RWPE2 (cell line): ENCODE measurements around the gene RRM2.

ENCODE experiments used
- ATAC-seq: fragments of 200-7000 bp; cut with Tn5 transposase; 3 replicates; pipeline ENCODE4 v1.9.1; 2021; ENCODE audit warnings: low read depth
- DNase-seq: peaks from one replicate; pipeline ENCODE4 v3.0.0-alpha.2; 2020; ENCODE audit warnings: low spot score
- H3K27ac ChIP-seq: fragments of 450-650 bp; 2 replicates; pipeline ENCODE4 v1.5.1; 2017; ENCODE audit warnings: mild to moderate bottlenecking; ENCODE audit not compliant: poor library complexity, severe bottlenecking
- H3K27me3 ChIP-seq: fragments of 250-450 bp; sonication (Bioruptor Pico); 2 replicates; pipeline ENCODE4 v1.5.1; 2021; ENCODE audit warnings: mild to moderate bottlenecking, moderate library complexity; ENCODE audit not compliant: insufficient read depth, poor library complexity, severe bottlenecking
- H3K36me3 ChIP-seq: fragments of 250-450 bp; sonication (Bioruptor Pico); 2 replicates; pipeline ENCODE4 v1.5.1; 2020; ENCODE audit warnings: low read depth, mild to moderate bottlenecking, moderate library complexity
- H3K4me1 ChIP-seq: fragments of 250-450 bp; sonication (Bioruptor Pico); 2 replicates; pipeline ENCODE4 v1.5.1; 2021; ENCODE audit warnings: mild to moderate bottlenecking, moderate library complexity; ENCODE audit not compliant: insufficient read depth, poor library complexity, severe bottlenecking
- H3K4me3 ChIP-seq: fragments of 250-450 bp; sonication (Bioruptor Pico); 2 replicates; pipeline ENCODE4 v1.5.1; 2021; ENCODE audit warnings: mild to moderate bottlenecking, moderate library complexity; ENCODE audit not compliant: severe bottlenecking
- H3K9me3 ChIP-seq: fragments of 250-450 bp; sonication (Bioruptor Pico); 2 replicates; pipeline ENCODE4 v1.5.1; 2021; ENCODE audit warnings: mild to moderate bottlenecking, moderate library complexity; ENCODE audit not compliant: severe bottlenecking
- CTCF ChIP-seq: fragments of 450-650 bp; IDR thresholded peaks from one replicate; pipeline ENCODE4 v1.5.1; 2017; ENCODE audit warnings: mild to moderate bottlenecking, moderate library complexity; ENCODE audit not compliant: poor library complexity, severe bottlenecking

The RRM2 gene

DNA sequence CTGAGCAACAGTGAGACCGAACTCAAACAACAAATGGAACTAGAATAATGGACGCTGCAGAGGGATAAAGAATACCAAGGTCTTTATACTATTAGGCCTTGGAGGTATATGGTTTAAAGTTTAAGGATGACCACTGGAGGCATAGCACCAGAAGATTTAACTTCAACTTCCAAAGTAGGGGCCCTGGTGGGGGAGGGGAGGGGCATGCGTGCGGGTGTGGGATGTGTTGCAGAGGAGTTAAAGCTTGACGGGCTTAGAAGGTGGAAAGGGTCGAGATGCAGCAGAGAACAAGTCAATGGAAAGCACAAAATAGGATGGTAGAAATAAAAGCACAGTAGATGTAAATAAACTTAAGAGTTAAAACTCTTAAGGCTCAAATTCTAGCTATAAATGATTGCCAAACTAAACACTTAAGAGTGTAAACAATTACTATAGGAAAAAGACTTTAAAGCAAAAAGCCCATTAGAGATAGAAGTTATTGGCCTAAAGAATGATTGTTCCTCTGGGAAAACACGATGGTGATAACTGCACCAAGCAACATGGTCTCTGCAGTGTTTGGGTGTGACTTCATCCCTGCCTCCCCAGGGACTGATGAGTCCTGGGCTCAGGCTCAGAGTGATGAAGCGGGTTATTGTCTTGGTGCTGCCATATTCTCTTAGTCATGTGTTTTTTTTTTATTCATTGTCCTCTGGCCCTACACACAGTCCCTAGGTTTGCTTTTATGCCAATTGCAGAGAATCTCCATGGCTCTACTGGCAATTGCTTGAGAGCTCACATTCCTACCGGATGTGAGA lies 13.0 kb downstream of the RRM2 start:
- H3K9me3 ChIP-seq: no peaks in the 10 kb centered on the region
- no peak for TF ChIP-seq CTCF
- H3K27me3 ChIP-seq: no peaks in the 10 kb centered on the region
- ATAC-seq (peak; percentile 17), DNase-seq (no peak)
- peaks cover 18% of the 10 kb centered on the region for H3K4me1 ChIP-seq
- H3K27ac ChIP-seq: peak overlapping the region; percentile 22
- H3K4me3 ChIP-seq: no peak overlapping the region
- H3K36me3 ChIP-seq: peaks cover 28% of the 10 kb centered on the region

- H3K4me1 ChIP-seq: peaks cover 18% of the 10 kb centered on the region
- H3K4me3 ChIP-seq: no peak overlapping the region
- H3K27ac ChIP-seq: peak overlapping the region; percentile 22
- H3K36me3 ChIP-seq: peaks cover 20% of the 10 kb centered on the region
- ATAC-seq (peak; percentile 11), DNase-seq (no peak)
- H3K9me3 ChIP-seq: no peaks in the 10 kb centered on the region
- TF ChIP-seq CTCF: no peak
- H3K27me3 ChIP-seq: no peaks in the 10 kb centered on the region
These were observed 13.8 kb downstream of the RRM2 start for GRCh38 chr2:10136101-10136934.

DNA sequence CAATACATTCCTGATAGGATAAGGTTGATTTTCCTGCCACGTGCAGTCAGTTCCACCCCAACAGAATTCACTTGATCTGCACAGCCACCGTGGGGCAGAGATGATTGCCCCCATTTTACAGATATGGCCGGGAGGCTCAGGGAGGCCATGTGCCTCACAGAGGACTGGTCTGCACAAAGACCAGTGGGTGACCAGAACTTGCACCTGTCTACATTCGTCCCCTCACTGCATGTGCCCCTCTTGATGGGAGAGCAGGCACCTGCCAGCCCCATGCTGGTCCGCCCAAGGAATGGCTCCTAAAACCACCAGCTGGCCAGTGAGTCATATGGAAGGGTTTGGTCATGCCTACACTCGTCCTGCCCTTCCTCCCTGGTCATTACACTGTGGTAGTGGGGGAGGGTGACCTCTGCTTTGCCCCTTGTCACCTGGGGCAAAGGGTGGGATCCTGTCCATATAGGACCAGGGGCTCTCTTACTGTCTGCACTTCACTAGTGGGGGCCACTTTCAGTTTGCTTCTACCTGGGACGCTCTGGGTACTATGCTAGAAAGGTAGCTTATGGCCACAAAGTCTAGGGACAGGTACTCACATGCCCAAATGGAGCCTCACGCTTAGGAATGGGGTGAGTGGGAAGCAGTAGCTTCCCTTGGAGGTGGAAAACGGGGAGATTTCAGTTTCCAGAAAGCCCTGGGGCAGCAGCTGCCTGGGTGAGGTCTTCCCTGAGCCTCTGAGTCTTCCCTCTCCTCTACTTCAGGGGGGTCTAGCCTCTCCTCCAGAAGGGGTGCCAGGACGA lies 14.7 kb downstream of the RRM2 start:
- ATAC-seq (peak; percentile 57), DNase-seq (no peak)
- Histone ChIP-seq H3K27ac (peak overlapping the region; percentile 22), H3K9me3 (no peaks in the 10 kb centered on the region), H3K27me3 (no peaks in the 10 kb centered on the region), H3K4me3 (no peak overlapping the region), H3K4me1 (peaks cover 18% of the 10 kb centered on the region), H3K36me3 (peaks cover 10% of the 10 kb centered on the region)
- TF ChIP-seq CTCF: no peak

DNA sequence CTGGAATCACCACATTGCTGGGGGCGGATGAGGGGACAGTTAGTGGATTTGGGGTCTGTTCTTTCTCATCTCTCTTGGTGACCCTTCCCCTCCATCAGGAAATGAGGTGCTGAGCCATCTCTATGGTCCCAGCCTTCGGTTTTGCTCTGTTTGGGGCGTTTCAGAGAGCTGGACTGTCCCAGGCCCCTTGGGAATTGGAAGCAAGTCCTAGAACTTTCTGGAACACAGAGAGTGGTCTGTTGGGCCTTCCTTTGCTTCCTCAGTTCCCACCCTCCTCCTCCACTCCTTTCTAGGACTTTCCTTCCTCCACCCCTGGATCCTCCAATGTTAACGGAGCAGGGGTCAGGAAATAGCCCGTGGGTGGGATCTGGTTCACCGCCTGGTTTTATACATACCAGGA lies 17.0 kb downstream of the RRM2 start:
- peaks cover 18% of the 10 kb centered on the region for H3K4me1 ChIP-seq
- no peak for DNase-seq

More for the DNA sequence above, 17.0 kb downstream of the RRM2 start:
- ATAC-seq: no peak
- Histone ChIP-seq H3K27ac (no peak overlapping the region), H3K36me3 (no peaks in the 10 kb centered on the region), H3K9me3 (no peaks in the 10 kb centered on the region), H3K27me3 (no peaks in the 10 kb centered on the region), H3K4me3 (no peak overlapping the region)
- no peak for TF ChIP-seq CTCF
